Endothelial cell of umbilical vein (primary cell): ENCODE results near the gene GVQW3. TPM values are rescaled to one million over a fixed set of nuclear protein-coding genes. Genes with fewer than 3 reads are reported as not detected.

ENCODE experiments used
- BruUV-seq: library from RNA; stranded (reverse); fragments of 400-500 nt; replicated peaks from 2 replicates; lab custom pipeline; 2021; lab: Mats Ljungman, UMichigan
- CTCF ChIA-PET: fragments of 300-600, 350-600 bp; sonication (Branson Sonifier 250); formaldehyde crosslinking; loops from one replicate; lab custom pipeline; 2021; ENCODE audit warnings: antibody characterized with exemption, inconsistent platforms; lab: Charles Lee
- POLR2A ChIA-PET: fragments of 300-600, 350-600 bp; sonication (Branson Sonifier 250); formaldehyde crosslinking; loops from one replicate; lab custom pipeline; 2021; ENCODE audit warnings: antibody characterized with exemption, inconsistent platforms; lab: Charles Lee
- DNase-seq: peaks from one replicate; pipeline ENCODE4 v3.0.0-alpha.2; 2011; ENCODE audit warnings: low read depth, low spot score
- FAIRE-seq: peaks from 2 replicates; lab custom pipeline; 2011; peaks lifted over from hg19 to GRCh38; lab: Jason Lieb, UNC
- H2AFZ ChIP-seq: 2 replicates; pipeline ENCODE4 v1.6.0; 2012; ENCODE audit warnings: low read depth, low read length, control low read depth, inconsistent platforms
- H3K27ac ChIP-seq: 2 replicates; pipeline ENCODE4 v1.5.1; 2011; ENCODE audit warnings: low read depth, mild to moderate bottlenecking, control low read depth, low read length, moderate library complexity; ENCODE audit not compliant: insufficient read depth
- H3K27me3 ChIP-seq, 2 experiments: 2 replicates each; pipeline versions ENCODE4 v1.6.0 to v1.6.1; 2011; ENCODE audit warnings: low read length in 2 of 2, mixed read lengths in 1 of 2; ENCODE audit not compliant: control insufficient read depth in 2 of 2, insufficient read depth in 2 of 2
- H3K36me3 ChIP-seq, 2 experiments: 2 replicates in 1 of 2; 3 replicates in 1 of 2; pipeline ENCODE4 v1.5.1; 2011; ENCODE audit warnings: low read length in 2 of 2, mild to moderate bottlenecking in 1 of 2, moderate library complexity in 1 of 2; ENCODE audit not compliant: control insufficient read depth in 2 of 2, insufficient read depth in 2 of 2; ENCODE audit errors: extremely low read depth in 1 of 2
- H3K4me1 ChIP-seq: 3 replicates; pipeline ENCODE4 v1.5.1; 2011; ENCODE audit warnings: mild to moderate bottlenecking, low read length; ENCODE audit not compliant: control insufficient read depth, insufficient read depth; ENCODE audit errors: extremely low read depth
- H3K4me2 ChIP-seq: 2 replicates; pipeline ENCODE4 v1.6.1; 2011; ENCODE audit warnings: low read length, control low read depth, mixed read lengths; ENCODE audit not compliant: insufficient read depth
- H3K4me3 ChIP-seq, 3 experiments: fragments of 200-600 bp in 1 of 3; sonication (generic), shearing (Covaris generic) in 1 of 3; replicated peaks in 1 of 3; 2 replicates each; pipeline ENCODE4 v1.5.1; 2011 to 2016; ENCODE audit warnings: control low read depth in 3 of 3, low read length in 3 of 3, mild to moderate bottlenecking in 2 of 3, inconsistent platforms in 1 of 3, low read depth in 1 of 3, moderate library complexity in 1 of 3; ENCODE audit not compliant: insufficient read depth in 1 of 3
- H3K79me2 ChIP-seq: 2 replicates; pipeline ENCODE4 v1.6.0; 2012; ENCODE audit warnings: low read length, inconsistent platforms; ENCODE audit not compliant: control insufficient read depth, insufficient read depth
- H3K9ac ChIP-seq: replicated peaks from 2 replicates; pipeline ENCODE3; 2011; ENCODE audit warnings: low read length, control low read depth; ENCODE audit not compliant: insufficient read depth; ENCODE audit errors: extremely low read depth
- H3K9me1 ChIP-seq: replicated peaks from 3 replicates; pipeline ENCODE4 v1.6.0; 2011; ENCODE audit warnings: mild to moderate bottlenecking, low read length; ENCODE audit not compliant: control insufficient read depth, insufficient read depth; ENCODE audit errors: extremely low read depth
- H3K9me3 ChIP-seq: replicated peaks from 2 replicates; pipeline ENCODE4 v1.5.1; 2012; ENCODE audit warnings: low read length, inconsistent platforms; ENCODE audit not compliant: control insufficient read depth, insufficient read depth
- H4K20me1 ChIP-seq: replicated peaks from 2 replicates; pipeline ENCODE3; 2011; ENCODE audit warnings: mild to moderate bottlenecking, low read length; ENCODE audit not compliant: control insufficient read depth, insufficient read depth; ENCODE audit errors: extremely low read depth
- CTCF ChIP-seq, 2 donors: IDR thresholded peaks; 1 replicate in 1 of 2; 2 replicates in 1 of 2; pipeline ENCODE4 v1.5.1; 2011; ENCODE audit warnings: low read length in 2 of 2, mild to moderate bottlenecking in 2 of 2, moderate library complexity in 2 of 2, control low read depth in 1 of 2, inconsistent platforms in 1 of 2, low read depth in 1 of 2; ENCODE audit not compliant: insufficient read depth in 1 of 2; ENCODE audit errors: extremely low read depth in 1 of 2
- EZH2 ChIP-seq: IDR thresholded peaks from 2 replicates; pipeline ENCODE4 v1.6.1; 2012; ENCODE audit warnings: borderline replicate concordance, low read depth, mild to moderate bottlenecking, moderate library complexity, low read length, inconsistent platforms; ENCODE audit not compliant: severe bottlenecking
- FOS ChIP-seq: IDR thresholded peaks from 2 replicates; pipeline ENCODE4 v1.6.1; 2011; ENCODE audit warnings: mild to moderate bottlenecking, low read length, moderate library complexity, borderline replicate concordance; ENCODE audit not compliant: insufficient read depth
- GATA2 ChIP-seq: IDR thresholded peaks from 2 replicates; pipeline ENCODE4 v1.7.0; 2011; ENCODE audit warnings: low read depth, mild to moderate bottlenecking, moderate library complexity, mixed read lengths, low read length; ENCODE audit not compliant: insufficient read length, insufficient read depth
- JUN ChIP-seq: IDR thresholded peaks from 2 replicates; pipeline ENCODE4 v1.6.1; 2011; ENCODE audit warnings: borderline replicate concordance, low read depth; ENCODE audit not compliant: insufficient read length, insufficient read depth
- MAX ChIP-seq: IDR thresholded peaks from 2 replicates; pipeline ENCODE4 v1.6.1; 2011; ENCODE audit not compliant: insufficient read depth, insufficient read length
- MYC ChIP-seq: IDR thresholded peaks from one replicate; pipeline ENCODE4 v1.6.1; 2011; ENCODE audit warnings: mild to moderate bottlenecking, low read depth, low read length
- POLR2A ChIP-seq: IDR thresholded peaks from 2 replicates; pipeline ENCODE4 v1.6.1; 2012; ENCODE audit warnings: low read depth, mild to moderate bottlenecking, control low read depth, low read length
- POLR2AphosphoS5 ChIP-seq: IDR thresholded peaks from 2 replicates; pipeline ENCODE4 v1.6.1; 2012; ENCODE audit warnings: low read depth, mild to moderate bottlenecking, control low read depth, low read length, moderate library complexity; ENCODE audit not compliant: insufficient read depth
- dilution Hi-C: fragments of 300-500 bp; cut with MboI; formaldehyde crosslinking; loops from one replicate; pipeline ENCODE4 v1.15.0; 2019; ENCODE audit warnings: low sequenced_read_pairs; ENCODE audit not compliant: extremely low pct_ligation_motif_present
- intact Hi-C: fragments of 100-400 bp; cut with micrococcal nuclease; formaldehyde crosslinking; loops from one replicate; pipeline ENCODE4 v1.10.0; 2022
- polyA plus RNA-seq, 4 experiments: library from polyadenylated mRNA; depleted of rRNA in 3 of 4; stranded (reverse) in 3 of 4; unstranded in 1 of 4; fragments of >200 nt; gene quantifications; 2 replicates each; pipeline versions ENCODE4 v1.2.1 to v1.2.3, GENCODE V29; 2011 to 2012; ENCODE audit warnings: missing spikeins in 1 of 4
- total RNA-seq: library from RNA; stranded (reverse); gene quantifications from 2 replicates; pipeline ENCODE4 v1.2.3, GENCODE V29; 2021

GVQW3 gene
- total and polyA plus RNA-seq, 2 donors (not counting 3 experiments of a cell fraction or from before 2014, with no cell fraction given): 1.0 to 2.8 TPM

GRCh38 chr11:76448506-76448905 is 67.4 kb downstream of the GVQW3 start:
- CTCF ChIA-PET: no interaction called here
- no TSS peak for BruUV-seq

More at GRCh38 chr11:76448506-76448905, 67.4 kb downstream of the GVQW3 start:
- no peaks in the 10 kb centered on the region for H3K9me3 ChIP-seq
- peaks cover 17% of the 10 kb centered on the region for H3K79me2 ChIP-seq
- no peak overlapping the region for H2AFZ ChIP-seq
- POLR2A ChIA-PET: interaction anchor here (0.7 kb wide), 1 partner anchor 49 kb away, joined by 3 read pairs; no protein-coding TSS in a partner anchor
- no peaks in the 10 kb centered on the region for H4K20me1 ChIP-seq
- intact Hi-C loops: no loop called here
- H3K36me3 ChIP-seq: peaks cover 4 to 5% of the 10 kb centered on the region in 2 experiments
- FAIRE-seq (no peak), DNase-seq (no peak)
- no peak overlapping the region for H3K4me3 ChIP-seq
- H3K4me1 ChIP-seq: peaks cover 7% of the 10 kb centered on the region
- no peak overlapping the region for H3K9ac ChIP-seq
- dilution Hi-C loops: no loop called here
- H3K27ac ChIP-seq: no peak overlapping the region
- H3K9me1 ChIP-seq: no peaks in the 10 kb centered on the region
- no peak overlapping the region for H3K4me2 ChIP-seq
- TF ChIP-seq POLR2A (no peak), POLR2AphosphoS5 (no peak), MYC (no peak), GATA2 (no peak), CTCF (IDR thresholded peaks at IDR 0.05; ENCODE audit: extremely low read depth in 1 of 2, insufficient read depth in 1 of 2, low read depth in 1 of 2, low read length in 2 of 2) (no peak), JUN (no peak), EZH2 (no peak), MAX (no peak), FOS (no peak)
- no peaks in the 10 kb centered on the region for H3K27me3 ChIP-seq
